ENCODE results near the gene PPIL1.

PPIL1 gene

DNA sequence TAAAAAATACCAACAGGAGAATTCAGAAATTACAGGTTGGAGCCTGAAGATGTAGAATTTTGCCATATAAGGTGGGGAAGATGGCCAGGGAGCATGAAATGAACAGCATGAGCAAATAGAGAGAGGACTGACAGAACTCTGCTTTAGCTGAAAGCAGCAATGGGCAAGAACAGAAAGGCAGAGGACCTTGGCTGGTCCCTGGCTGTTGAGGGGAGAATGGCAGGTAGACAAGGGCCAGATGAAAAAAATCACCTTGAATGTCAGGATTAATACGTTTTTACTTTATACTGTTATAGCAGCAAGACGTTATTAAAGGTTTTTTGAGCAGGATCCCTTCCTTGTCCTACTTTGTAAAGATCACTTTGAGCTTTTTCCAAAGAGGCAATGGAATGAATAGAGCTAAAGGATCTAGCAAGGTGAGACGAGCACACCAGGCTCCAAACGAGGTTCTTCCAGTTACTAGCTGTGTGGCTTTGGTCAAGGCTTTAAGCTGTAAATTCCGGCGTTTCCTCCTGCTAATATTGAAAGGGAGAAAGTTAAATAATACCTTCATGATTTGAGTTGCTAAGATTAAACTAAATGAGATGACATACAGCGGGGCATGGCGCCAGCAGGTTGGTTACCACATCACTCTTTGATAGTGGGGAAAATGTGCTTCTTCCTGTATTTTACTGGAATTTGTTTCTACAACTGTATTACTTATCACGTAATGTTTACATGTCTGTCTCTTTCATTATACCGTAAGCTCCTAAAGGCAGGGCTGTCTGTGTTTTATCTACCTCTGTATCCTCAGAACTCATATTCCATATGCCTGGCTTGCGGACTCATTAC lies 776 bp downstream of the PPIL1 start:
- H3K9me3 ChIP-seq (ENCODE audit: control insufficient read depth in 5 of 5, low read length in 5 of 5) = no peaks in the 10 kb centered on the region
- H3K9ac ChIP-seq (ENCODE audit: low read length in 5 of 5) = peak overlapping the region; percentile 81 to 99 (median 89)
- H3K4me3 ChIP-seq (ENCODE audit: low read depth in 1 of 5, low read length in 5 of 5) = peak overlapping the region; percentile 85 to 100 (median 94)
- peaks cover 0 to 9% (median 4%) of the 10 kb centered on the region in 5 donors for H3K36me3 ChIP-seq (ENCODE audit: control insufficient read depth in 5 of 5, insufficient read depth in 5 of 5, low read length in 5 of 5)
- peaks cover 0 to 4% (median 0%) of the 10 kb centered on the region in 5 donors for H3K27me3 ChIP-seq (ENCODE audit: control insufficient read depth in 5 of 5, insufficient read depth in 4 of 5, low read length in 5 of 5)
- peaks cover 0 to 18% (median 16%) of the 10 kb centered on the region in 5 donors for H3K4me1 ChIP-seq (ENCODE audit: control insufficient read depth in 5 of 5, insufficient read depth in 5 of 5, low read length in 5 of 5)
- H3K27ac ChIP-seq (ENCODE audit: low read depth, low read length) = peak overlapping the region; percentile 94

DNA sequence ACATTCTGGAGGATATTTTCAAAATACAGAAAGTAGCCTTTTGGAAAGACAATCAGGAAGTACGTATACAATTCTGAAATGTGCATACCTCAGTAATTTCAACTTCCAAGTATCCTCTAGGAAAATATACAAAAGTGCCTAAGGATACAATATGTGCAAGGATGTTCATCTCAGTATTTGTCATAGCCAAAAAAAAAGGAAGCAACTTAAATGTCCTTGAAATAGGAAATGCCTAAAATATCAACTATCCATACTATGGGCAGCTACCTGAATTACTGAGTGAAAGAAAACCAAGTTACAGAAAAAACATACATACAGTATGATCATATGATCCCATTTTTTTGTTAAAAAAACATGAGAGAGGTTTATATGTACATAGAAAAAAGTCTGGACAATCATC lies 1.5 kb downstream of the PPIL1 start:
- no peaks in the 10 kb centered on the region for H3K9me3 ChIP-seq (ENCODE audit: control insufficient read depth in 5 of 5, low read length in 5 of 5)
- no peak overlapping the region for H3K27ac ChIP-seq (ENCODE audit: low read depth, low read length)
- peaks cover 0 to 9% (median 4%) of the 10 kb centered on the region in 5 donors for H3K36me3 ChIP-seq (ENCODE audit: control insufficient read depth in 5 of 5, insufficient read depth in 5 of 5, low read length in 5 of 5)
- no peak overlapping the region for H3K4me3 ChIP-seq (ENCODE audit: low read depth in 1 of 5, low read length in 5 of 5)
- H3K4me1 ChIP-seq (ENCODE audit: control insufficient read depth in 5 of 5, insufficient read depth in 5 of 5, low read length in 5 of 5) = peaks cover 0 to 18% (median 16%) of the 10 kb centered on the region in 5 donors
- no peak overlapping the region for H3K9ac ChIP-seq (ENCODE audit: low read length in 5 of 5)
- peaks cover 0 to 3% (median 0%) of the 10 kb centered on the region in 5 donors for H3K27me3 ChIP-seq (ENCODE audit: control insufficient read depth in 5 of 5, insufficient read depth in 4 of 5, low read length in 5 of 5)

DNA sequence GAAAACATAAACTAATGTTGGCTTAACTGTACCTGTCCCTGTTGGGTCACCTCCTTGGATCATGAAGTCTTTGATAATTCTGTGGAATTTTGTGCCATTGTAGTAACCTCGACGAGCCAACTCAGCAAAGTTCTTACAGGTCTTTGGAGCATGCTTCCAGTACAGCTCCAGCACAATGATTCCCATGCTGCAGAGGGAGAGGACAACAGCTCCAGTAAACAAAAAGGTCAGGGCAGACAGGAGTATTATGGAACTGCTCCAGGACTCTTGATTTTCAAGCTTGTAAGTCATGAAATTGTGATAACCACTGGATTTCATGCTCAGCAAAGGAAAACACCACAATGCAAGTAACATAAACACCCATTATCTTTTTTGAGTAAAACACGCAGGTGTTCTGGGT lies 2.9 kb downstream of the PPIL1 start:
- no peak overlapping the region for H3K27ac ChIP-seq (ENCODE audit: low read depth, low read length)
- H3K27me3 ChIP-seq (ENCODE audit: control insufficient read depth in 5 of 5, insufficient read depth in 4 of 5, low read length in 5 of 5) = no peaks in the 10 kb centered on the region
- H3K36me3 ChIP-seq (ENCODE audit: control insufficient read depth in 5 of 5, insufficient read depth in 5 of 5, low read length in 5 of 5) = peaks cover 0 to 9% (median 4%) of the 10 kb centered on the region in 5 donors
- peaks cover 0 to 18% (median 16%) of the 10 kb centered on the region in 5 donors for H3K4me1 ChIP-seq (ENCODE audit: control insufficient read depth in 5 of 5, insufficient read depth in 5 of 5, low read length in 5 of 5)
- no peak overlapping the region for H3K9ac ChIP-seq (ENCODE audit: low read length in 5 of 5)
- H3K9me3 ChIP-seq (ENCODE audit: control insufficient read depth in 5 of 5, low read length in 5 of 5) = no peaks in the 10 kb centered on the region
- no peak overlapping the region for H3K4me3 ChIP-seq (ENCODE audit: low read depth in 1 of 5, low read length in 5 of 5)

DNA sequence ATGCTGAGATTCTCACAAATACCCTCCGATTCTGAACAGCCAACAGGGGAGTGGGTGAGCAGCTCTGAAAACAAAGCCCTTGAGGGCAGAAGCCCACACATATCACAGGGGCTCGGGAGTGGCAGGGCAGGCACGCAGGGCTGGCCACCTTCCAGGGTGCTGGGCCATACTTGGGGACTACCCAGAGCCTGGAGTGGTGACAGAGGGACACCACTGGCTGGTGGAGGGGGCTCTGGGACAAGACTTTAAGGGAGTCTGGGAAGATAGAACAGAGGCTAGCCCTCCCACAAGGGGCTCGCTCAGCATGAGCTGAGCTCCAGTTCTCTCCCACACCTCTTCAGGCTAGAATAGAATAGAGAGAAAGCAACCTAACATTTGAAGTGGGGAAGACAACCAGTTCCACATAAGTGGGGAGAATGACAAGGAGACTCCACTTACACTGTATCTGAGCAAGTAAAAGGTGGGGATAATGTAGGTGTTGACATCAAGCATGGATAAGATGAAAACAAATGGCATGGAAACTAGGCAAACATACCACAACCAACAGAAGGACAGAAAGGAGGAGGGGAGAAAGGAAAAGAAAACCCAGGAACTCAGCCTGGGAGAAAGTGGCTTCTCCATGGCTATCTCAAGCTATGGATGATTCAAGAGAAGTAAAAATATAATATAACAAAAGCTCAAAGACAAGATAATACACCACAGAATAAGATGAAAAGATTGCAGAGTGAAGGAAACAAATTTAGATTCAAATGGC lies 7.0 kb downstream of the PPIL1 start:
- no peak overlapping the region for H3K9ac ChIP-seq (ENCODE audit: low read length in 5 of 5)
- H3K36me3 ChIP-seq (ENCODE audit: control insufficient read depth in 5 of 5, insufficient read depth in 5 of 5, low read length in 5 of 5) = peaks cover 0 to 25% (median 7%) of the 10 kb centered on the region in 5 donors
- peaks cover 0 to 6% (median 0%) of the 10 kb centered on the region in 5 donors for H3K4me1 ChIP-seq (ENCODE audit: control insufficient read depth in 5 of 5, insufficient read depth in 5 of 5, low read length in 5 of 5)
- no peak overlapping the region for H3K27ac ChIP-seq (ENCODE audit: low read depth, low read length)
- H3K9me3 ChIP-seq (ENCODE audit: control insufficient read depth in 5 of 5, low read length in 5 of 5) = no peaks in the 10 kb centered on the region
- no peak overlapping the region for H3K4me3 ChIP-seq (ENCODE audit: low read depth in 1 of 5, low read length in 5 of 5)
- no peaks in the 10 kb centered on the region for H3K27me3 ChIP-seq (ENCODE audit: control insufficient read depth in 5 of 5, insufficient read depth in 4 of 5, low read length in 5 of 5)

- H3K4me1 ChIP-seq (ENCODE audit: control insufficient read depth in 5 of 5, insufficient read depth in 5 of 5, low read length in 5 of 5) = peaks cover 0 to 6% (median 0%) of the 10 kb centered on the region in 5 donors
These were observed 8.8 kb downstream of the PPIL1 start for GRCh38 chr6:36865835-36866234.

GRCh38 chr6:36863670-36864540 lies 10.7 kb downstream of the PPIL1 start:
- no peaks in the 10 kb centered on the region for H3K27me3 ChIP-seq (ENCODE audit: control insufficient read depth in 5 of 5, insufficient read depth in 4 of 5, low read length in 5 of 5)
- no peak overlapping the region for H3K4me3 ChIP-seq (ENCODE audit: low read depth in 1 of 5, low read length in 5 of 5)
- peaks cover 0 to 23% (median 6%) of the 10 kb centered on the region in 5 donors for H3K36me3 ChIP-seq (ENCODE audit: control insufficient read depth in 5 of 5, insufficient read depth in 5 of 5, low read length in 5 of 5)
- peaks cover 0 to 7% (median 1%) of the 10 kb centered on the region in 5 donors for H3K4me1 ChIP-seq (ENCODE audit: control insufficient read depth in 5 of 5, insufficient read depth in 5 of 5, low read length in 5 of 5)
- H3K9me3 ChIP-seq (ENCODE audit: control insufficient read depth in 5 of 5, low read length in 5 of 5) = no peaks in the 10 kb centered on the region
- no peak overlapping the region for H3K27ac ChIP-seq (ENCODE audit: low read depth, low read length)
- H3K9ac ChIP-seq (ENCODE audit: low read length in 5 of 5) = peak overlapping the region in 1 of 5 donors; percentile 10

More at GRCh38 chr6:36865835-36866234, 8.8 kb downstream of the PPIL1 start:
- Histone ChIP-seq H3K36me3 (ENCODE audit: control insufficient read depth in 5 of 5, insufficient read depth in 5 of 5, low read length in 5 of 5) (peaks cover 0 to 24% (median 8%) of the 10 kb centered on the region in 5 donors), H3K4me3 (ENCODE audit: low read depth in 1 of 5, low read length in 5 of 5) (no peak overlapping the region), H3K27ac (ENCODE audit: low read depth, low read length) (no peak overlapping the region), H3K9me3 (ENCODE audit: control insufficient read depth in 5 of 5, low read length in 5 of 5) (no peaks in the 10 kb centered on the region), H3K27me3 (ENCODE audit: control insufficient read depth in 5 of 5, insufficient read depth in 4 of 5, low read length in 5 of 5) (no peaks in the 10 kb centered on the region), H3K9ac (ENCODE audit: low read length in 5 of 5) (no peak overlapping the region)

- Histone ChIP-seq H3K36me3 (ENCODE audit: control insufficient read depth in 5 of 5, insufficient read depth in 5 of 5, low read length in 5 of 5) (peaks cover 0 to 23% (median 6%) of the 10 kb centered on the region in 5 donors), H3K9me3 (ENCODE audit: control insufficient read depth in 5 of 5, low read length in 5 of 5) (no peaks in the 10 kb centered on the region), H3K27ac (ENCODE audit: low read depth, low read length) (no peak overlapping the region), H3K4me1 (ENCODE audit: control insufficient read depth in 5 of 5, insufficient read depth in 5 of 5, low read length in 5 of 5) (peaks cover 0 to 12% (median 8%) of the 10 kb centered on the region in 5 donors), H3K4me3 (ENCODE audit: low read depth in 1 of 5, low read length in 5 of 5) (no peak overlapping the region), H3K9ac (ENCODE audit: low read length in 5 of 5) (no peak overlapping the region), H3K27me3 (ENCODE audit: control insufficient read depth in 5 of 5, insufficient read depth in 4 of 5, low read length in 5 of 5) (no peaks in the 10 kb centered on the region)
These were observed 11.7 kb downstream of the PPIL1 start for GRCh38 chr6:36862848-36863382.

DNA sequence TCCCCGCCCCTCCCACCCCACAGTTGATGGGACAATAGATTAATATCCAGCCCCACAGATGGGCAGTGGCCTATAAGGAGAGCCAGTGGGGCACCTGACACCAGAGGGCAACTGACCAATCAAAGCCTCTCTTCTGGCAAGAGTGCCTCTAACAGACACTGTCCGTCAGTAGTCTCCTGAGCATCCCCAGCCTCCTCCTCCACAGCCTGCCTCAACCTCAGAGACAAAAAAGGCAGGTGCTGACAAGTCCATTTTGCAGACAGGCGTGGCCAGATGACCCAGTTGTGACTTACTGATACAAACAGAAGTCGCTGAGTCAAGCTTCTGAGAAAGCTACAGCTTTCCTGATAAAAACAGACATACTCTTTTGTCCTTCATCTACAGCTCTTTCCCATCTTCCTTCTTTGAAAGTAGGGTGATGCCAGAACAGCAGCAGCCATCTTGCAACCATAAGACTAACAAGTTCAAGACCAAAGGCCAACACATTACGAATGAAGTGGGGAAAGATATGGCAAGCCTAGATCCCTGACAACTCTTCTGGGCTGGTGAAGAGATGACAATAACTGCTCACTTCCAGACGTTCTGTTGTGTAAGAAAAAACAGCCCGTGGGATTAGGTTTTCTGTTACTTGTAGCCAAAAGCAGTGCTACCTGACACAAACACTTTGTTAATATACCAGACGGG lies 12.3 kb downstream of the PPIL1 start:
- Histone ChIP-seq H3K4me1 (ENCODE audit: control insufficient read depth in 5 of 5, insufficient read depth in 5 of 5, low read length in 5 of 5) (peaks cover 0 to 12% (median 8%) of the 10 kb centered on the region in 5 donors), H3K4me3 (ENCODE audit: low read depth in 1 of 5, low read length in 5 of 5) (no peak overlapping the region), H3K27ac (ENCODE audit: low read depth, low read length) (no peak overlapping the region), H3K9ac (ENCODE audit: low read length in 5 of 5) (no peak overlapping the region), H3K9me3 (ENCODE audit: control insufficient read depth in 5 of 5, low read length in 5 of 5) (no peaks in the 10 kb centered on the region), H3K27me3 (ENCODE audit: control insufficient read depth in 5 of 5, insufficient read depth in 4 of 5, low read length in 5 of 5) (no peaks in the 10 kb centered on the region), H3K36me3 (ENCODE audit: control insufficient read depth in 5 of 5, insufficient read depth in 5 of 5, low read length in 5 of 5) (peaks cover 0 to 23% (median 6%) of the 10 kb centered on the region in 5 donors)

DNA sequence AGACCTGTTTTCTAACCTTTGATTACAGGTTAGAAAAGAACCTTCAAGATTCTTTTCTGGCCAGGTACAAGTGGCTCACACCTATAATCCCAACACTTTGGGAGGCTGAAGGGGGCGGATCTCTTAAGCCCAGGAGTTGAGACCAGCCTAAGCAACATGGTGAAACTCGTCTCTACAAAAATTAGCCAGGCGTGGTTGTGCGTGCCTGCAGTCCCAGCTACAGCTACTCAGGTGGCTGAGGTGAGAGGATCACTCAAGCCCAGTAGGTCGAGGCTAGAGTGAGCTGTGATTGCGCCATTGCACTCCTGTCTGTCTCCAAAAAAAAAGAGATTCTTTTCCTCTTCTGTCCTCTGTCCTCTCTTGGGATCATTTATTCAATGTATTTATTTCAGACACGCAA lies 14.5 kb downstream of the PPIL1 start:
- no peak overlapping the region for H3K4me3 ChIP-seq (ENCODE audit: low read depth in 1 of 5, low read length in 5 of 5)
- H3K9me3 ChIP-seq (ENCODE audit: control insufficient read depth in 5 of 5, low read length in 5 of 5) = no peaks in the 10 kb centered on the region
- peaks cover 5 to 29% (median 16%) of the 10 kb centered on the region in 5 donors for H3K36me3 ChIP-seq (ENCODE audit: control insufficient read depth in 5 of 5, insufficient read depth in 5 of 5, low read length in 5 of 5)
- peaks cover 0 to 9% (median 6%) of the 10 kb centered on the region in 5 donors for H3K4me1 ChIP-seq (ENCODE audit: control insufficient read depth in 5 of 5, insufficient read depth in 5 of 5, low read length in 5 of 5)
- H3K27me3 ChIP-seq (ENCODE audit: control insufficient read depth in 5 of 5, insufficient read depth in 4 of 5, low read length in 5 of 5) = no peaks in the 10 kb centered on the region
- no peak overlapping the region for H3K9ac ChIP-seq (ENCODE audit: low read length in 5 of 5)
- H3K27ac ChIP-seq (ENCODE audit: low read depth, low read length) = no peak overlapping the region
